NOMO-1 (cell line): ENCODE data around the gene KIAA1217.
"Not testable (repeated sequence)": the region's sequence is repeated elsewhere in the genome, so short reads cannot be mapped to it uniquely, and the experiment has no call there.

Experiments
- DNase-seq, 2 experiments: peaks; one replicate each; lab custom pipeline; 2025; ENCODE audit not compliant: unreplicated experiment in 2 of 2; lab: John Stamatoyannopoulos, UW

Gene KIAA1217

DNA sequence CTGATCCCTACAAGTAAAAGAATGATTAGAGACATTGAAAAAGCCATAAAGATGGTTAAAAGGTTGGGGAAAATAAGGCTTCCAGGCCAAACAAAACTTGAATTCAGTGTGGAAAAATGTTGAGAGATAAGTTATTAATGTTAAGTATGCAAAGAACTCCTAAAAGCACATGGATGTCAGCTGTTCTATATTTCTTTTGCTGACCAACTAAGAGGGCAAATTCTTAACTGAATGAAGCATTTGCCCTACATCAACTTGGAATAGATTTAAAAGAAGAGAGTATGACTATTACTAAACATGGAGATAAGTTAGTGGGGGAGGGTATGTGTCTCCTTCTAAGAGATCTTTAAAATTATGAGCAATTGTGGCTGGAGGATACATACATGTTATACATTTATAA, 124.8 kb downstream of the KIAA1217 start:
- DNase-seq, result no peak

DNA sequence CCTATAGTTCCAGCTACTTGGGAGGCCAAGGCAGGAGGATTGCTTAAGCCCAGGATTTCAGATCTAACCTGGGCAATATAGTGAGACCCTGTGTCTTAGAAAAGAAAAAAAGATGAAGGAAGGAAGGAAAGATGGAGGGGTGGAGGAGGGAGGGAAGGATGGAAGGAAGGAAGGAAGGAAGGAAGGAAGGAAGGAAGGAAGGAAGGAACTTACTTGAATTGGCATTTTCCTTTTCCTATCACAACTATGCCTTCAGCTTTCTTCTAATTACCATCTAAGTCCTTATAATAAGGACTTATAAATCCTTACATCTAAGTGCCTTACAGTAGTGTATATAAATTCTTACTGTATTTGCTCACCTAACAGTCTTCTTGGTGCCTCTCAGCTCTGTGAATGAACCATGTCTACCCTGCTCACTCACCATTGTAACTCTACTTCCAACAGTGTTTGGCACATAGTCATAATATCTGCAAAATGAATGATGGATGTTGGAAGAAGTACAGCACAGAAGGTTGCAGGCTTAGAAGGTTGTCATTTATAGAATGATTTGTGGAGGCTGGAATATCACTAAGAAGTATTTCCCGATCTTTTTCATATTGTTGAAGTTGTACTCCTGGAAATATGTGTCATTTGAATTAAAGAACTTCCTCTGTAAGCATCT, 125.5 kb downstream of the KIAA1217 start:
- DNase-seq, result no peak

DNA sequence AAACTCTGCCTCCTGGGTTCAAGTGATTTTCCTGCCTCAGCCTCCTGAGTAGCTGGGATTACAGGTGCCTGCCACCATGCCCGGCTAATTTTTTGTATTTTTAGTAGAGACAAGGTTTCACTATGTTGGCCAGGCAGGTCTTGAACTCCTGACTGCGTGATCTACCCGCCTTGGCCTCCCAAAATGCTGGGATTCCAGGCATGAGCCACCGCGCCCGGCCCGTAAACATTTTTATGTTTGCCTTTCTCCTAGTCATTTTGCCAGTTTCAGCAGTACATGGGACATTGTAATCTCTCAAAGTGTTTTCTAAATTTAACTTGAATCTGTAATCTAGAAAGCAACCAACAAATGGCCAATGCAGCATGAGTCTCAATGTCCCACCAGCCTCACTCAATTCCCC, 128.8 kb downstream of the KIAA1217 start:
- not testable (repeated sequence) for DNase-seq

DNA sequence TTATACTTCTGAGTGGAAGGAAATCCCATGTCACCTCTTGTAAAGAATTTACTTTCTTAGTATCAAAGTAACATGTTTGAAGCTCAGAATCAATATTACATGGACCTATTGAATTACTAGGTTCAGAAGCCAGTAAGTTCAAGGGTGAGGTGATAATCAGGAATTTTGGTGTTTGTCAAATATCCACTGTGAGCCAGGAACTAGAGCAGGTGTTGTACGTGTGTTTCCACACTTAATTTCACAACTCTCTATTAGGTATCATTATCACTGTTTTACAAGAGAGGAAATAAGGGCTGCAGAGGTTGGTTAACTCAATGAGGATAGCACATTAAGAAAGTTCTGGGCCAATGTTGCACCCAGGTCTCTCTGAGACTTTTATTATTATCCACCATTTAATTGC, 130.4 kb downstream of the KIAA1217 start:
- no peak for DNase-seq

DNA sequence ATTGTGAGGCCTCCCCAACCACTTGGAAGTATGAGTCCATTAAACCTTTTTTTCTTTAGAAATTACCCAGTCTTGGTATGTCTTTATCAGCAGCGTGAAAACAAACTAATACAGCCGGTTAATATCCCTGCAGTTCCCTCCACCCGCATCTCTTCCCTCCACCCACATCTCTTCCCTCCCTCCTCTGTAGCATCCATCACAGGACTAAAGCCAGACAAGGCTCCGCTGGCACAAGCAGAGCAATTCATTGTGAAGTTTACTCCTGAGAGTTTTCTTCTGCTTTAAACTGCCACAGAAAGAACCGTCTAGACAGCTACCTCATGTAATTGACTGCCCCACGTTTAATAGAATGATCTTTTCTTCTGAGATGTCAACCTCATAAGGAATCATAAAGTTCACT, 131.5 kb downstream of the KIAA1217 start:
- no peak for DNase-seq

DNA sequence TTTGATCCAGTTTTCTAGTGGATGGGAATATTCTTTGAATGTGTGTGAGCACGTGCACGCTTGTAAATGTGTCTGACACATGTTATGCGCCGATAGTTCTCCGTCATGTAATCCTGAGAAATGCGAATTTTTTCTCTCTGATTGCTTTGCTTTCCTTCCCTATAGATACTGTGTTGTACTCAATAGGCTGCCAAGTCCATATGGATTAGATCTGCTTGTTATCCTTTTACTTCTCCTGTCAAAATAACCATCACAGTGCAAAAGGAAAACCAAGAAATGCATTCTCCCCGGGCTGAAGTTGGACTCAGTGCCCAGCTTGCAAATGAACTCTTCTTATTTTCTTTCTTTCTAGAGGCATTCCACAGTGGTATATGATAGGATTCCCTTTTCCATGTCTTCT, 131.9 kb downstream of the KIAA1217 start:
- DNase-seq, result no peak

DNA sequence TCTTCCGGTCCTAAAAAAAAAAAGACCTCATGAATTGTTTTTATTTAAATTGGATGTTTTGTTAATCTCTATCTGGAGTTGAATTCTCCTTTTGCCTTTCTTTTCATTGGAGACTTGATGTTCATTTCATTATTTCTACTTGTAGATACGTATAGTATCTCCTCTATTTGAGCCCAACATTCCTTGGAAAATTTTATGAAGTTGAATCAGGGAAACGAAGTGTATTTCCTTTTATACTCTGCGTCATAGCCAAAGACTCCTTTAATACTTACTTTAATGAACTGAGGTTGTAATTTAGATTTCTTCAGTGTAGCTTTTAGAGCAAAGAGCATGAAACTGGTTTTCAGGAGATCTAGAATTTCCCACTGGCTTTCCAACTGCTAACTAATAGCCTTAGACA, 132.4 kb downstream of the KIAA1217 start:
- DNase-seq, result no peak

DNA sequence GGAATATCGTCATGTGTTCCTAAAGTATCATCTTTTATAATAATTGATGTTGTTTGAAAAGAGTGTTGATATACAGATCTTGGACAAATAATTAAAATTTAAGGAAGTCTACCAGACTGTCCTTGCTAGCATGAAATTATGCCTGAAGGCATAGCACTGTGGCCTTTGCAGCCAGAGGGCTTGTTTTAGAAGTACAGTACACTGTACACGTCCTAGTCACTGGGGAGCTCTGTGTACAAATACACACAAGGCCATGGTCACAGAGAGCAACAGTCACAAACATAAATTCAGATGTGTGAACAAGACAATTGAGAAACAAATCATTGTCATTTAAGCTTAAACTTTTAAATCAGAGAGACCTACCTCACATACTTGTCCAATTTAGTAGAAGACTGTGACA, 133.0 kb downstream of the KIAA1217 start:
- DNase-seq, result no peak

DNA sequence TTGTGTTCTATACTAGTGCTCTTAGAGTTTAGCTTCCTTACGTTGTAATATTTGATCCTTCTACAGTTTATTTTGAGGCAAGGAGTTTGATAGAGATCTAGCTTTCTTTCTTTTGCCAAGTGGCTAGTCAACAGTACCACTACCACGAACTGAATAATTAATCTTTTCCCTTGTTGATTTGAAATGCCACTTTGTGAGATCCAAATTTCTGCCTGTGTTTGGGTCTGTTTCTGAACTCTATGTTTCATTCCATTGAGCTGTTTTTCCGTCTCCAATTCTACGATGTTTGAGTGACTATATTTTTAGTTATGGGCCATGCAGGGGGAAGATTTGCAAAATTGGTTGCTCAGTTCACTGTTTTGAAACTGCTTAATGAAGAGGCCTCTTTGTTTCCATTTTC, 134.7 kb downstream of the KIAA1217 start:
- no peak for DNase-seq

DNA sequence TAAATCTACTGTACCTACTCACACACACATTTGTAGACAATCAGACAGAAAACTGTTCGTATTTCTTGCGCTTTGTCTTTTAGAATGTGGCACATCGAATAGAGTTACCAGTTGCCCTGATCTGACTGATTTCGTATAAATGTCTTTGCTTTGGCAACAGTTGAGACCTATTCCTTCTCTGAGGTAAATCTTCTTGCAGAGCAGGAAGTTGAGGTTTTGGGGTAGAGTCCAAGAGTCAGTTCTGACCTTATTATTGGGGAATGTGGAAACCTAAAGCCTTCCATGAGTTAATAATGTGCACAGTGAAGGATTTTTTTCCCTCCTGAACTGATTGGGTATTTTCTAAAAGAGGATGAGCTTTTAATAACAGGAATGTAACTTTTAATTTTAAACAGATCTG, 135.3 kb downstream of the KIAA1217 start:
- peak; percentile 34 to 37 for DNase-seq

DNA sequence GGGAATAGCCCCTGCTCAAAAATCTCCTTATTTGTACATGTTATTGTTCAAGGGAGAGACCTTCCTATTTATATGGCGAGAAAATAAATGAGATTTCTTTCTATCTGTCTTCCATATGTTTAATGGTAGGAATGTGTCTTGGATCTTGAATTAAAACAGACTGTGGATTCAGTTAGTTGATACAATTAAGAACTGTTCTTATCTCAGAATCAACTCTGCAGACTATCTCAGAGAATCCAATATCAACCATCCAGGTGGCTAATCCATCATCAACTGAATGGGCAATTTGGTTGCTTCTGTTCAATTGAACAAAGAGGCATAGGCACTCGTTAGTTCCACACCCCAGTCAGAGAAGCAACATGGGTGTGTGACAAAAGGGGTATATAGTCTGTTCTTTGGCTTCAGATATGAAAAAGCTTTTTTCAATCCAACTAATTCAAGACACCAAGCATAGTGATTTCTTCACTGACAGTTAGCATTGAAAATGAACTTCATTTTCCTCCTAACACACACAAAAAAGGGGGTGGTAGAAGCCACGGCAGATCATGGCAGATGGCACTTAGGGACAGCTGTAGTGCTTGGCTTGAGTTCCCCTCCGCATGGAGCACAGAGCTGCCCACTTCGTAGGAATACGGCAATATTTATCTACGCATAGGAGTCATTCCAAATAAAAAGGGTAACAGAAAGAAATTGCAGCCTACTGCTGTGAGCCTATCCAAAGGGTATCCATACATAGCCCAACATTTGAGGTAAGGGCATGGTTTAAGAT, 135.9 kb downstream of the KIAA1217 start:
- no peak for DNase-seq

DNA sequence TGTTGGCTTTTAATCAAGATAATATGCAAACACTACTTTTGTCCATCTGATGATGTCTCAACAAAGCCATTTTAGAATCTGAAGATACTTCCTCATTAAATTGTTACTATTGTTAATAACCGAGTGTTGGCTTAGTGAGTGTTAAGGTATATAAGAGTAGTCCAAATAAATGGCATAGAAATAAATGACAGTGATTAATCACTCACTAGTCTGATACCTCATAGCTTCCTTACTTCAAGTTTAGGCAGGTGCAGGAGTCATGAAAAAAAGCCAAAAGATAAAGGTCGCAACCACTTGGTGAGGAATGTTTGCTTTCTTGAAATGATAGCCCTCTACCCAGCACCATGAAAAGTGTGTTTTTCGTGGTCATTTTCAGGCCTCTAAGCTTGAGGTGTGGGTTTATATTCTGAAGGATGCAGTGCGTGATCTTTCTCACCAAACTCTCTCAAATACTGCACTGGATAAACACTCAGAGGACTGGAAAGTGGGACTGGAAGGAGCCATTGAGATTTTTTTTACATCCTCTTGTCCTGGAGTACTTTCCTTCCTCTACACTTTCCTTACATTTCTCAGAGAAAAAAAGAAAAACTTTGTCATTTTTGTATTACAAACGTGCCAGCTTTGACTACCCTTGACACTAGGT, 138.1 kb downstream of the KIAA1217 start:
- DNase-seq, result no peak

DNA sequence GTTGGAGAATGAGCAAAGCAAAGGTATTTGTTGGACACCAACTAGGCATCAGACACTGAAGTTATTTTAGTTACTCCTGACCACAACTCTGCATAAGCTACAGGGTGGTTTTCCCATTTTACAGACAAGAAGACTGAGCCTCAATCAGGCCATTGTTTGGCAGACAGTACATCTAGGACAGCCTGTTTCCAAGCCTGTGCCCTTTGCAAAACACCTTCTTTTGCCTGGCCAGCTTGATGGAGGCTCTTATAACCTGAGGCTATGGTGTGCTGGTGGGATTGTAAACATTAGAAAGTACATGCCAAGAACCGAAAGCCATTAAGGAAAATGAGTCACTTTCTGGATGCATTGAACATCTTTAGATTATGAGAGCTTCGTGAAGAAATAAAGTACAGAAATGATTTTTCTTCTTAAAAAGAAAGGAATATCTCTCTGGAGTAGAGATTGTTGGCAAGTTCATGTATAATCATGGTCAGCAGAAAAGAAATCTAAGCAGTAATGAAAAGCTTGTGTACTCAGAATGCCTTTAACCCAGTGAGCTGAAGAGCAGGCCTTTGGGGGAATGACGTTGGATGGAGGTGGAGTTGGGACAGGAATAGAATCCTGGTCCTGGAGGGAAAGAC, 140.6 kb downstream of the KIAA1217 start:
- no peak for DNase-seq

DNA sequence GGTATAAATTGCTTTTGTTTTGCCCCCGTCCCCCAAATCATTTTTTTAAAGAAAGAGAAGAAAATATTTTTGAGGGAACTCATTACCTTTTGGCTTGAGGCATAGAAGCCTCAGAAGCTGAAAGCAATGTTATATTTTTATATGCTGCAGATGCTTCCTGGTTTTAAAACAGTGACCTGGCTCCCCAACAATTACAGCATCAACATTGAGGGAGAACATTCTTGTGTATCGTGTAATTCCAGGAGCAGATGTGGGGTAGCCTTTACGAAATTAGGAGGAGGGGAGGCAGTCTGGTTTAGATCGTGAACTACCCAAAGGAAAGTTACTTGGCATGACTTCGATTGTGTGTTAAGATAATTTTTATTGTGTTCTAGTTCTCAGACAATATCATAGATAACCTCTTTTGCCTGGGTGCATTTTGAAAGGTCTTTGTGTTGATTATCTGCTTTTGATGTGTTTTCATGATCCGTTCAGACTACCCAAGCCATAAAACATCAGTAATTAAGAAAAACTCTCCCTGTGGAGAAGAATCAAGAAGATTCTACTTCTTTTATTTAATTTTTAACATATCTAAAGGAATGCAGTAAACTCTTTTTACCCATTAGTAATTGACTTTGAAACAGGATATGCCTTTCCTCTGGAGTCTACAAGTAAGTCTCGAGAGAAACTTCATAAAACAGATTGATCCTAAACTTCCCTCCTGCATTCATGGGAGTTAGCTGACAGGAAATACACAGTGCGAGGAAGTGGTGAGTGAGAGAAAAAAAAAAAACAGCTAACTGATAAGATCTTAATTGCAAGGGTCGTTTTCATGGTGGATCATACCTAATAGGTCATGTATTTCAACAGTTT, 141.4 kb downstream of the KIAA1217 start:
- no peak for DNase-seq

DNA sequence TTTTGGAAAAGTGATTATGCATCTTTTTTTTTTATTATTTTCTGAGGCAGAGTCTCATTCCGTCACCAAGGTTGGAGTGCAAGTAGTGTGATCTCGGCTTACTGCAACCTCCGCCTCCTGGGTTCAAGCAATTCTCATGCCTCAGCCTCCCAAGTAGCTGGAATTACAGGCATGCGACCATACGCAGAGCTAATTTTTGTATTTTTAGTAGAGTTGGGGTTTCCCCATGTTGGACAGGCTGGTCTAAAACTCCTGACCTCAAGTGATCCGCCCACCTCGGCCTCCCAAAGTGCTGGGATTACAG, 141.9 kb downstream of the KIAA1217 start:
- not testable (repeated sequence) for DNase-seq

DNA sequence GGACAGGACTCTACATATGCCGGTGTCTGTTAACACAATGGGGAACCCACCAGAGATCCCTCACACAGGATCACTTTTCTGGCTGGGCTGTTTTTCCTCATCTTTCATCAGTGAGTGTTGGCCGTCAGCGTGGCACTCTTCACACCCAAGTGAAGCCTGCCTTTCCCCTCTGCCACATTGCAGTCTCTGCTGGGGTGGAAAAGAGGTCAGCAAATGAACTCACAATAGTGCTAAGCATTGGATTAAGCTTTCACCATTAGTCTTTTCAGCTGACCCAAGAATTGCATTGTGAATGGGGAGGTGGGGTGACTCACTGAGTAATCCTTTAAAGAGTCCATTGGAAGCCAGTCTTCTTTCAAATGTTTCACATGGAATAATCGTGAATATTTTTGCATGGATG, 143.0 kb downstream of the KIAA1217 start:
- DNase-seq, result no peak

DNA sequence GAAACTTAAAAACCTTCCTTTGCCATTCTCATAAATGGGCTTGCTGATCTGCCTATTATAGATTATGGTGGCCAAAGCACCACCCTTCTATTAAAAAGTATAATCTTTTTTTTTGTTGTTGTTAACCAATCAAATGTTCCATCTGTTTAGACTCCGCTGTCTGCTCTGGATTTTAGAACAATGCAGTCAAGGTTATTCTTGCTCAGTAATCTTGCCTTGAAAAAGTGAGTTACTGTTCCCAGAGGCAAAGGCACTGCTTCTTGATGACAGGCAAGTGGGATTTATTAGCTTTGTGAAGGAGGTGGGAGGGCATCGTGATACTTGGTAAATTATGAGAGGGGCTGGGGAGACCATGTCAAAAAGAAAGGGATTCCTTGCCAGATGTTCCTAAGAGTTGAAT, 143.5 kb downstream of the KIAA1217 start:
- no peak for DNase-seq

DNA sequence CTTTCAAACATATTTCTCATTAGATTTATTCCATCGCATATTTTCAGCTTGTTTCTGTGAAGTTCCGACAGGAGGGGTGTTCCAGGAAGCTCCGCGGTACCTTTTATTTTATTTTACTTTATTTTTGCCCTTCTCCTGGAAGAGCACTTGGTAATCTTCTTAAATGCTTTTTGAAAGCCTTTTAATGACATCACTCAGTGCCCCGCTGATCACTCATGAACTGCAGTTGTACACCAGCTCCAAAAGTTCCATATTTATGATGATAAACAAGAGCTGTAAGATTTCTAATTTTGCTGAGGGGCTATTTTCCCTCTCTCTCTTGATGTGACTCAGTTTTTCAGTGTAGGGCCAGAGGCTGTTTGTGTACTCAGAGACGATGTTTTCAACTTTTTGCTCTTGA, 144.4 kb downstream of the KIAA1217 start:
- no peak for DNase-seq

DNA sequence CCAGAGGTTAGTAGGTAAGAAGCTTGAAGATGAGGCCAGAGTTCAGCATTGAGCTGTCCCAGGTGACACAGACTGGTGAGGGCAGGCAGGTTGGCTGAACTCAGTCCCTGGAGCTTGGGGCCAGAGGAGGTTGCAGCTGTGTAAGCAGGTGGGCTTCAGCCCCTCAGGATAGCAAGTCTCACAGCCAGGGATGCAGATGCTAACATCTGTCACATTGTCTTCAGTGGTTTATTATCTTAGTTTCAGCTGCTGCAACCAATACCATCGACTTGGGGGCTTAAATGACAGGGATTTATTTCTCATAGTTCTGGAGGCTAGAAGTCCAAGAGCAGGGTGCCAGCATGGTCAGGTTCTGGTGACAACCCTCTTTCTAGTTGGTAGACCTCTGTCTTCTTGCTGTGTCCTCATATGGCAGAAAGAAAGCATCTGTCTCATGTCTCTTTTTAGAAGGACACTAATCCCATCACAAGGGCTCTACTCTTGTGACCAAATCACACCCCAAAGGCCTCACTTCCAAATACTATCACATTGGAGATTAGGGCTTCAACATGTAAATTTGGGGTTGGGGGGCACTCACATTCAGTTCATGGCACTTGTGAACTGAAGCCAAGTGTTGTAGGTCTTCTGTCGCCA, 146.2 kb downstream of the KIAA1217 start:
- DNase-seq, result no peak

DNA sequence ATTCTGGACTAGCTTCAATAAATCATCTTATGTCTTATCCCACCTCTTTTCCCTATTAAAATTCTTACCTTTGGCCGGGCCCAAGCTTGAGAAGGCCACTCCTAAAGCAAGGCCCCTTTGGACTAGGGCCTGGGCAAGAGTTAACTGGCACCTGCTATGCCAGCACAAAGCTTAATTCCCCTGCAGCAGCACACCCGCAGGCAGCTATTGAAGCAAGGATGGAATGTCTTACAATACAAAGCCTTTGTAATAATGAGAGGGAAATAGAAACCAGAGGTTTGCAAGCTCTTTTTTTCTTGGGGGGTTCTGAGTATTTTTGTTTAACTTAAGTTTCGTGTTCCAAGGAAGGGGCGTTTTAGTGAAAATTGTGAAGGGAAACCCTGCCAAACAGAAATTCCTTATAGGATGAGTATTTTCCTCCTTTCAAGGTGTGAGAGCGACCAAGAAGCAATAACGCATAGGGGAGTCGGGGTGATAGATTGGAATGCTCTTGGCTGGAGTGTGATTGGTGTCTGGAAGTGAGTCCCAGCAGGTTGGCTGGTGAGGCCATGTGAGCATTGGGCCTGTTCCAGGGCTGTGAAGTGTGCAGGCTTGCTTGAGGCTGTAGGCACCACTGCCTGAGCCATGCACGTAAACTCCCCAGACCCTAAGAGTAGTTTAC, 148.5 kb downstream of the KIAA1217 start:
- no peak for DNase-seq
